ENCODE measurements around the gene NTN1.

The NTN1 gene

DNA sequence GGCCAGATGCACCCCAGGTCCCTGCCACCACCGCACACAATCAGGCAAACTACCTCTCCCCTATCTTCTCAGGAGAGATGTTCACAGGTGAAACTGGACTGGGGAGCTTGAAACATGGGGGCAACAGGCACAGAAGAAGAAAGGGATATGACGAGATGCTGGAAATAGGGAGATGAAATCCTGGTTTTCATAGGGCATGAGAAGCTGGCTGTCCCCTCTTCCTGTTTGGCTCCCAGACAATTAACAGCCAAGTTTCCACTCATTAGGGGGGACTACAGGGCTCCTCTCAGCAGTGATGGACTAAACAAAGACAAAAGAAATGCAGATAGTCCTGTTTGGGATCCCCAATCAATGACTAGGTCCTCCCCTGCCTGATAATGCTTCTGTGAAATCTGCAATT, 266.0 kb downstream of the NTN1 start:
- no peak for DNase-seq

DNA sequence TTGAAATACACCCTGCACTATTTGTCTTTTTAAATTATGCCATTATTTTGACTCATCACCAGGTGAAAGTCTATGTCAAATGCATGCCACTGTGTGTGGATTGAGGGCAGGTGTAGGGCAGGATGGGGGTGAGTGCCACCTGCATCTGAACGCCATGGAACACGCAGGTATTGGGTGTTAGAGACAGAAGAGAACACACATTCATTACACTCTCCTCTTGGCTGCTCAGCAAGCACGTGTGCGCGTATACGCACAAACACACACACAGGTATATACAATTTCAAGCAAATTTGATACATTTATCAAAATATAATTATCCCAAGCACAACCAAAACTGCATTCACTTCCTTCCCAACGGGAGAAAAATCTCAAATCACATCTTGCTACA, 268.9 kb downstream of the NTN1 start:
- no peak for DNase-seq

DNA sequence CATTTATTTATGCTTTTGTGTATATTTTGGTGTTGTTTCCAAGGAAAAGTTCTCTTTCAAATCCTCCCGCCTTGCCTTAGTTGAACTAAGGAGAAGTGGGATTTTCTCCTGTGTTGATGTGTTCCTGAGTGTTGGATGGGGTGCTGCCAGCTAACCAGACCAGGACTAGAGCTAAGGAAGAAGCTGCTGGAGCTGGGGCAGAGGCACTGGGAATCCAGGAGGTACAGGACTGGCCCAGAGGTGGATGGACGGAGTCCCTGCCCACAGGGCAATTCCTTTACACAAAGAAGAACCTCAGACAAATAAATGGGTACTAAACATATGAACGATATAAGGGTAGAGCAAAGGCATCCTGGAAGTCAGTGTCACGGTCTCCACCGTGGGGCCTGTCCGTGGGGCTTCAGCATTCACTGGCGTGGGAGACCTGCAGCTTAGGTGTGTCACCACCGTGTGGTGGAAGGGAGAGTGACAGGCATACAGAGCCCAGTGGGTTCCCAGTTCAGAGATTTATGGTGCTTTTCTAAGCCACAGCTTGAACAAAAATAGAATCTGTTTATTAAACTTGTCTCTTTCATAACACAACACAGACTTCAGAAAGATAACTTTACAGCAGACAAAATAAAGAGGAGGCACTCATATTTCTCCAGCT, 270.7 kb downstream of the NTN1 start:
- no peak for DNase-seq

DNA sequence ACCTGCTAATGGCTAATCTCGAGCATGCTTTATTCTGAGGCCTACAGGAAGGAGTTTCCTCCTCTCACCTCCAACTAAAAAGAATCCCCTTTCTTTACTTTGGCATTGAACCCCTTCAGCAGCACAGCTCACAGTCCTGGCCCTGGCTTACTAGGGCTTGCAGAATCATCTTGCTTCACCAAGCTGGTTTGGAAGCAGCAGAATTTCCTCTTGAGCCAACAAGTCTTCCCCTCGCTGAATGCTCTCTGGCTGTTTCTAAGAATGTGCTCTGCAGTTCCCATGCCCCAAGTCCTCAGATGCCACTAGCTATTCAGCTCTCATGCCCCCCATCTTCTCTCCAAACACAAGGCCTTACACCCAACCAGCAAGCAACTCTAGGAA, 271.2 kb downstream of the NTN1 start:
- DNase-seq, result no peak
